ENCODE results near the gene MAPK4.

GRCh38 chr18:50562686-50563085 is 2.8 kb downstream of the MAPK4 start:
- TF ChIP-seq POLR2AphosphoS5 (IDR thresholded peaks at IDR 0.05; ENCODE audit: borderline replicate concordance, low read depth, low read length) (no peak), EZH2 (IDR thresholded peaks at IDR 0.05) (no peak)

Measured in SK-N-MC (cell line).